Epidermal melanocyte (primary cell): Measurements from ENCODE around the gene HTR6.

Source experiments
- DNase-seq: peaks from one replicate; pipeline ENCODE4 v3.0.0; 2011; ENCODE audit warnings: low spot score; ENCODE audit not compliant: insufficient read length

HTR6 gene

GRCh38 chr1:19656134-19656779, 8.4 kb upstream of the HTR6 start:
- DNase-seq = no peak

- no peak for DNase-seq
These were observed 7.8 kb upstream of the HTR6 start for GRCh38 chr1:19656780-19657466.

DNA sequence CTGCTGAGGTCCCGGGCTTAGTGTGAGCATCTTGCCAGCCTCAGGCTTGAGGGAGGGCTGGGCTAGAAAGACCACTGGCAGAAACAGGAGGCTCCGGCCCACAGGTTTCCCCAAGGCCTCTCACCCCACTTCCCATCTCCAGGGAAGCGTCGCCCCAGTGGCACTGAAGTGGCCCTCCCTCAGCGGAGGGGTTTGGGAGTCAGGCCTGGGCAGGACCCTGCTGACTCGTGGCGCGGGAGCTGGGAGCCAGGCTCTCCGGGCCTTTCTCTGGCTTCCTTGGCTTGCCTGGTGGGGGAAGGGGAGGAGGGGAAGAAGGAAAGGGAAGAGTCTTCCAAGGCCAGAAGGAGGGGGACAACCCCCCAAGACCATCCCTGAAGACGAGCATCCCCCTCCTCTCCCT, 7.2 kb upstream of the HTR6 start:
- no peak for DNase-seq

- DNase-seq = no peak
These were observed 6.5 kb upstream of the HTR6 start for GRCh38 chr1:19658186-19658585.

DNA sequence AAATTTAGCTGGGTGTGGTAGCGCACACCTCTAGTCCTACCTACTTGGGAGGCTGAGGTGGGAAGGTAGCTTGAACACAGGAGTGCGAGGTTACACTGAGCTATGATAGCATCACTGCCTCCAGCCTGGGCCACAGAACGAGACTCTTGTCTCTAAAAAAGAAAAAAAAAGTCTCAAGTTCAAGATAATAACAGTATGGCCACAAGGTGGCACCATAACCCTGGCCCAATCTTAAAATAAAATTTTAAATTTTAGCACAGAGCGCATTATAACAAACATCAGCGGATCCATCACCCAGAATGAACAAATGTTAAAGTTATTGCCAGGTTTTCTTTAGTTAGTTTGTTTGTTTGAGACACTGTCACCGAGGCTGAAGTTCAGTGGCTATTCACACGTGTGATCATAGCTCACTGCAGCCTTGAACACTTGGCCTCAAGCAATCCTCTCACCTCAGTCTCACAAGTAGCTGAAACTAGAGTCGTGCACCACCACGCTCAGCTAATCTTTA, 2.9 kb upstream of the HTR6 start:
- peak; percentile 29 for DNase-seq

DNA sequence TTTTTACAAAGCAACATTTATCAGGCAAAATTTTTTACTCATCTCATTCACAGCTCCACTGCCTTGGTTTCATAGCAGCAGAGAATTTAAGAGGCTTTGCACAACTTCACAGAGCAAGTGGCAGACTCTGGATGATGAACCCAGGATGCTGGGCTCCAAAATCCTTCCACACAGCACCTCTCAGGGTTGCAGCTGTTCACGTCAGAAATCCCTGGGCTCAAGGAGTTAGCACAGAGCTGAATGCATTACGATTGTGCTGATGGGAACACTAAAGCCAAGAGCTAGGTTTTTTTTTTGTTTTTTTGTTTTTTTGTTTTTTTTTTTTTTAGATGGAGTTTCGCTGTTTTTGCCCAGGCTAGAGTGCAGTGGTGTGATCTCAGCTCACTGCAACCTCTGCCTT, 2.4 kb upstream of the HTR6 start:
- DNase-seq = no peak

GRCh38 chr1:19665186-19665495, 466 bp downstream of the HTR6 start:
- DNase-seq = no peak

DNA sequence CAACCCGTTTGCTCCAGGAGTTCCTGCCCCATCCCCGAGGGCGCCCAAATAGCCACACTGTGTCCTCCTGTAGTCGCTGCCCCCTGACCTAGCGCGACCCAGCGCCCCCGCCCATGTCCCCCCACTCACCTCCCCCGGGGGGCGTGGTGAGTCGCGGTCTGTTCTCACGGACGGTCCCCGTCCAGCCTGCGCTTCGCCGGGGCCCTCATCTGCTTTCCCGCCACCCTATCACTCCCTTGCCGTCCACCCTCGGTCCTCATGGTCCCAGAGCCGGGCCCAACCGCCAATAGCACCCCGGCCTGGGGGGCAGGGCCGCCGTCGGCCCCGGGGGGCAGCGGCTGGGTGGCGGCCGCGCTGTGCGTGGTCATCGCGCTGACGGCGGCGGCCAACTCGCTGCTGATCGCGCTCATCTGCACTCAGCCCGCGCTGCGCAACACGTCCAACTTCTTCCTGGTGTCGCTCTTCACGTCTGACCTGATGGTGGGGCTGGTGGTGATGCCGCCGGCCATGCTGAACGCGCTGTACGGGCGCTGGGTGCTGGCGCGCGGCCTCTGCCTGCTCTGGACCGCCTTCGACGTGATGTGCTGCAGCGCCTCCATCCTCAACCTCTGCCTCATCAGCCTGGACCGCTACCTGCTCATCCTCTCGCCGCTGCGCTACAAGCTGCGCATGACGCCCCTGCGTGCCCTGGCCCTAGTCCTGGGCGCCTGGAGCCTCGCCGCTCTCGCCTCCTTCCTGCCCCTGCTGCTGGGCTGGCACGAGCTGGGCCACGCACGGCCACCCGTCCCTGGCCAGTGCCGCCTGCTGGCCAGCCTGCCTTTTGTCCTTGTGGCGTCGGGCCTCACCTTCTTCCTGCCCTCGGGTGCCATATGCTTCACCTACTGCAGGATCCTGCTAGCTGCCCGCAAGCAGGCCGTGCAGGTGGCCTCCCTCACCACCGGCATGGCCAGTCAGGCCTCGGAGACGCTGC, 1.1 kb downstream of the HTR6 start:
- DNase-seq = no peak

DNA sequence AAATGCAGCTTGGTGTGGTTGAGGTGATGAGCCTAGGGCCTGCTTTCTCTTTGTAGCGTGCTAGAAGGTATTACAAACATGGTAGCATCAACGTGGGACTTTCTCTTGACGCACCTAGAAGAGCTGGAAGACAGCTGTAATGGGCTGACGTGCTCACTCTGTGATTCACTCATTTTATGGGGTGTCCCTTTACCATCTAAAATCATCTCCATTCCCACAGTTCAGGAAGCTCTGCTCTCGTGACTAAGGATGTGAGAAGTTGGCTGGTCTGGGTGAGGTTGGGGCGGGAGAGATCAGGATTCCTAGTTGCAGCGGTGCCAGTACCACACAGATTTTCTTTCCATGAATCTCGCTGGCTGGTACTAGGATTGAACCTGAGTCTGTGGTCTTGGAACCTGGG, 4.2 kb downstream of the HTR6 start:
- DNase-seq = no peak

DNA sequence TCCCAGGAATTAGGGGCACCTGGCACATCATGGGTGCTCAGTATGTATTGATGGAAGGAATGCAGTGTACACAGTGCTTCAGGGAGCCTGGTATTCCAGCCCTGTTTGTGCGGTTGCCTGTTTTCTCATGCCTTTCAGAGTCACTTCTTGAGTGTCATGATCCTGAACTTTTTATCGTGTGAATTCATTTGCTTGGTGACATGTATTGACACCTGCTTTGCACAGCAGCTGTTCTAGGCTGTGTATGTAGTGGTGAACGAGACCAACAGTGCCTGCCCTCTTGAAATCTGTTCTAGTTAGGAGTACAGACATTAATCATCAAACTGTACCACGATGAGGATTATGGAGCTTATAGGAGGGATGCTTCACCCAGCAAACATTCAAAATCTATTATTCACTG, 6.1 kb downstream of the HTR6 start:
- no peak for DNase-seq

DNA sequence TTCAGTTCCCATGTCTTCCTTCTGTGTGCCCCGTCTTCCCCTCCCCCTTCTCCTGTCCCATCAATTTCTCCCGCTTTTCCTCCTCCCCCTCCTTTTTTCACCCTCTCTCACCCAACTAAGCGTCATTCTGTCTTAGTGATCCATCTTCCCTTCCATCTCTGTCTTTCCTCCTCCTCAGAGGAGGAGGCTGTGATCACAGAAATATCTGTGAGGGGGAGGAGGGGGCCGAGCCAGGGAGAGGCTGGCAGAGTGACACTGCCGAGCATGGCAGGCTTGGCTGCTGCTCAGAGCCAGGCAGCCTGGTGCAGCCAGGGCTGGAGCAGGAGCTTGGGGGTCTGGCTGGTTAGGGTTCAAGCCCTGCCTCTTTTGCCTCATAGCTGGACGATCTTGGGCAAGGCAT, 7.6 kb downstream of the HTR6 start:
- DNase-seq = no peak

- no peak for DNase-seq
These were observed 11.1 kb downstream of the HTR6 start for GRCh38 chr1:19675797-19676196.

DNA sequence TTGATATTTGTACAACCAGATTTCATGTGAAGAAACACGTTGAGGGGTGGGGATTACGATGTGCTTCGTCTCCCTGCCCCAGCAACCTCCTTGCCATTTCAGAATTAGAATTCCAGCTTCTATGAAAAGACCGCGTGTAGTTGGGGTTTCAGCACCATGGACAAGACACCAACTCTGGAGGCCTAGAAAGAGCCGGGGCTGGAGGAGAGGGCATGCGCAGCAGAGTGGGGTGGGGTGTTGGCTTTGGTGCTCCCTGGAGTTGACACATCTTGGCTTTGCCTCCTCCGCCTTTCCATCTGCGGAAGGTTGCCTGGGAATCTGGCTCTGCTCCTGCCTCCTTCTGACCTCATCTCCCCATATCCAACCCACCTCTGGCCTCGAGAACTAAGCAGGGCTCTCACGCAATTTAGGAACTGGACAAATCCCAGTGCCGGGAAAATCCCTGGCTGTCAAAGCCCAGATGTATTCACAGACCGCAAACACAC, 11.8 kb downstream of the HTR6 start:
- DNase-seq = no peak

DNA sequence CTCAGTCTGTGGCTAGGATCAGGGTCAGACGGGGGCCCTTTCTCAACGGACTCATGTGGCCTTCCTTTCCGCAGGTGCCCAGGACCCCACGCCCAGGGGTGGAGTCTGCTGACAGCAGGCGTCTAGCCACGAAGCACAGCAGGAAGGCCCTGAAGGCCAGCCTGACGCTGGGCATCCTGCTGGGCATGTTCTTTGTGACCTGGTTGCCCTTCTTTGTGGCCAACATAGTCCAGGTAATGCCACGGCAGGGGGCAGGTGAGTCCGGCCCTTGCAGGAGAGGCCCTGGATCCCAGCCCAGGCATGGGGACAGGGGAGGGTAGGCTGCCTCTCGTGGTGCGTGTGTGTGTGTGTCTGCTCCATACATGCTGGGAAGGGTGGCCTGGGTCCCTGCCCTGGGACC, 13.8 kb downstream of the HTR6 start:
- no peak for DNase-seq

GRCh38 chr1:19678931-19679453, 14.3 kb downstream of the HTR6 start:
- DNase-seq = no peak

- DNase-seq = no peak
These were observed 15.0 kb downstream of the HTR6 start for GRCh38 chr1:19679691-19680090.

GRCh38 chr1:19680644-19681043, 16.0 kb downstream of the HTR6 start:
- no peak for DNase-seq

DNA sequence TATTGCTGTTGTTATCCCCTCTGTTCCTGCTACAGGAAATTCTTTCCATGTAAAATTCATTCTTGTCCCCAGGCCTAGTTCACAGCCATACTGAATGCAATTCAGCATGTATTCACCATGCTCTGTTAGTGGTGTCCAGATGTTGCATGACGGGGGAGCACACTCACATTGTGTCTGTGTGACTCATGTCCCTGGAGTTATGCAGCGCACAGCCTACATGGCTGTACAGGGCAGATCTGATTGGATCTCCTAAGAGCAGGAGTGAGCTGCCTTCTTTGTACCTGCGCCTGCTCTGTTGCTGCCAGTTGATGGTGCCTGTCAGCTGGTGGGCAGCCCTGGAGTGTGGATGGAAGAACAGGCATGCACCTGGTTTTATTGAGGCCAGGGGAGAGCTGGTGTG, 17.6 kb downstream of the HTR6 start:
- DNase-seq = peak; percentile 50

DNA sequence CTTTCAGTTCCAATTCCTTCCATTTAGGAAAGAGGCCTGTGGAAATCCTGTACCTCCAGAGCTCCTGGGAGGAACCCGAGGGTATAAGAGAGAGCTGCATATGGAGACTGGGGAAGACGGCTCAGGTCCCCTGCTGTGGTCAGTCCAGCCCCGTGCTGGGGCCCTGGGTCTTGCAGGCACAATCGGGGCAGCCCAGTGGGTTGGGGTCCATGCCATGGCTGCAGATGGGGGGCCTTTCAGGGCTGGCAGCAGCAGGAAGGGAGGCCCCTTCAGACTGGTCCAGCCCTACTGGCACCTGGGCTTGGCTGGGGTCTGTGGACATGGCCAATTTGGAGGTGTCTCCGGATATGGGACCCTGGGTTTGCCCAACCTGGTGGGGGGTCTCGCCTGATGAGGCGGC, 18.2 kb downstream of the HTR6 start:
- no peak for DNase-seq

DNA sequence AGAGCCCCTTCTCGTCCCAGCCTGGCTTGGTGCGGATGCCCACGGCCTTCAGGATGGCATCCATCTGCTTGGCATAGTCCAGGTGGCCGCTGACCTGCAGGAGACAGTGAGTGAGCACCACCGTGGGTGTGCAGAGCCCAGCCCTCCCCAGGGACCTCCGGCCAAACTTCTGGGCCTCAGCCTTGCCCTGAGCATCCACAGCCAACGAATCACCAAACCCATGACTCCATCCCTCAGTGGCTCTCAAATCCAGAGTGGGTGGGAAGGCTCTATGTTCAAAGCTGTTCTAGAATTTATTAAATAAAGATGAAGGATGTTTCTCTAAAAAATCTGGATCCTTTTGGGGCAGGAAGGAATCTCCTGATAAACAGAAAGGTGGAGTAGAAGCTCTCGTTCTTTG, 18.7 kb downstream of the HTR6 start:
- DNase-seq = no peak

DNA sequence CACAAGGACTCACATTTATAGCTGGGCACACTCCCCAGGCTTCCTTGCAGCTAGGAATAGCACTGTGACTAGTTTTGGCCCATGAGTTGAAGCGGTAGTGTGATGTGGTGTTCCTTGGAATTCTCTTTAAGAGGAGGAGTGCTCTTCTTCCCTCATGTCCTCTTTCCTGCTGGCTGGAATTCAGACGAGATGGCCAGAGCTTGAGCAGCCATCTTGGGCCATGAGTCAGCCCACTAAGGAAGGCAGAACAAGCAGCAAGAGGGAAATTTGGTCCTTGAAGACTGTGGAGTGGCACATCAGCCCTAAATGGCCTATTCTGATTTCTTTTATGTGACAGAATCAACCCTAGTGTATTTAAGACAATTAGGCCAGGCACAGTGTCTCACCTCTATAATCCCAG, 20.0 kb downstream of the HTR6 start:
- no peak for DNase-seq

GRCh38 chr1:19685994-19686393, 21.3 kb downstream of the HTR6 start:
- no peak for DNase-seq
